Parathyroid adenoma (tissue), 2 donors: ENCODE measurements around the gene BORCS5.

Experiments
- H2AFZ ChIP-seq: fragments of 300-600 bp; sonication (generic); one replicate; pipeline ENCODE4 v1.7.0; 2017; ENCODE audit warnings: antibody characterized with exemption, mild to moderate bottlenecking
- H3K27ac ChIP-seq: fragments of 300-600 bp; sonication (generic); one replicate; pipeline ENCODE4 v1.7.0; 2017
- H3K27me3 ChIP-seq: fragments of 300-600 bp; sonication (generic); one replicate; pipeline ENCODE4 v1.7.0; 2017; ENCODE audit warnings: low read length; ENCODE audit not compliant: control insufficient read depth, insufficient read depth
- H3K36me3 ChIP-seq: fragments of 300-600 bp; sonication (generic); one replicate; pipeline ENCODE4 v1.7.0; 2017; ENCODE audit warnings: low read length; ENCODE audit not compliant: control insufficient read depth, insufficient read depth
- H3K4me1 ChIP-seq: fragments of 300-600 bp; sonication (generic); one replicate; pipeline ENCODE4 v1.7.0; 2017; ENCODE audit warnings: control low read depth
- H3K4me2 ChIP-seq: fragments of 300-600 bp; sonication (generic); one replicate; pipeline ENCODE4 v1.7.0; 2017; ENCODE audit warnings: low read length
- H3K4me3 ChIP-seq: fragments of 300-600 bp; sonication (generic); one replicate; pipeline ENCODE4 v1.7.0; 2017; ENCODE audit warnings: low read depth, low read length
- H3K79me2 ChIP-seq: fragments of 300-600 bp; sonication (generic); one replicate; pipeline ENCODE4 v1.7.0; 2017; ENCODE audit warnings: control low read depth
- H3K9ac ChIP-seq: fragments of 300-600 bp; sonication (generic); one replicate; pipeline ENCODE4 v1.7.0; 2017; ENCODE audit warnings: mild to moderate bottlenecking
- H3K9me3 ChIP-seq: fragments of 300-600 bp; sonication (generic); one replicate; pipeline ENCODE4 v1.7.0; 2017; ENCODE audit warnings: low read length; ENCODE audit not compliant: control insufficient read depth
- CTCF ChIP-seq: fragments of 300-600 bp; sonication (generic); IDR thresholded peaks from one replicate; pipeline ENCODE4 v1.7.0; 2017; ENCODE audit warnings: antibody characterized with exemption, mild to moderate bottlenecking
- donor health status: primary hyperparathyroidism.

Gene BORCS5

GRCh38 chr12:12387501-12387900, 30.6 kb downstream of the BORCS5 start:
- H3K4me1 ChIP-seq, result peaks cover 4% of the 10 kb centered on the region
- no peak for TF ChIP-seq CTCF
- no peaks in the 10 kb centered on the region for H3K36me3 ChIP-seq
- H3K4me3 ChIP-seq, result no peak overlapping the region
- peaks cover 13% of the 10 kb centered on the region for H3K79me2 ChIP-seq
- H3K9me3 ChIP-seq, result no peaks in the 10 kb centered on the region
- H2AFZ ChIP-seq, result no peak overlapping the region
- no peak overlapping the region for H3K27ac ChIP-seq
- no peak overlapping the region for H3K9ac ChIP-seq
- no peaks in the 10 kb centered on the region for H3K27me3 ChIP-seq
- H3K4me2 ChIP-seq, result no peak overlapping the region

GRCh38 chr12:12392413-12392812, 35.5 kb downstream of the BORCS5 start:
- Histone ChIP-seq H3K9me3 (no peaks in the 10 kb centered on the region), H3K27me3 (no peaks in the 10 kb centered on the region), H3K36me3 (no peaks in the 10 kb centered on the region), H2AFZ (no peak overlapping the region), H3K4me2 (no peak overlapping the region), H3K79me2 (peaks cover 6% of the 10 kb centered on the region), H3K4me3 (no peak overlapping the region), H3K9ac (no peak overlapping the region), H3K4me1 (peaks cover 4% of the 10 kb centered on the region), H3K27ac (no peak overlapping the region)
- no peak for TF ChIP-seq CTCF

DNA sequence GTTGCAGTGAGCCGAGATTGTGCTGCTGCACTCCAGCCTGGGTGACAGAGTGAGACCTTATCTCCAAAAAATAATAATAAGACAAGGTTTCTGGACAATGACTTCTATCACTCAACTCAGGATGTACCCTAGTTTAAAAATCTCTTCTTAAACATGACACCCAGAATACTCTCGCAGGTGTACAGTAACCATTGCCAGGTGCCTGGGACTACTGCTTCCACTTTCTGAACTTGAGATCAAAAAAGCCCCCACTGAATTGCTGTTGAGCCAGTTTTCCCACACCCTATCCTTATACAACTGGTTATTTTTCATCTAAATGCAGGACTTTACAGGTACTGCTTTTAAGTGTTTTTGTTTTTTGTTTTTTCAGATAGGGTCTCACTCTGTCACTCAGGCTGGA, 36.3 kb downstream of the BORCS5 start:
- no peak overlapping the region for H3K27ac ChIP-seq
- peaks cover 6% of the 10 kb centered on the region for H3K79me2 ChIP-seq
- H3K4me3 ChIP-seq, result no peak overlapping the region
- H2AFZ ChIP-seq, result no peak overlapping the region
- H3K36me3 ChIP-seq, result no peaks in the 10 kb centered on the region
- H3K4me2 ChIP-seq, result no peak overlapping the region
- no peaks in the 10 kb centered on the region for H3K4me1 ChIP-seq
- TF ChIP-seq CTCF, result no peak
- no peak overlapping the region for H3K9ac ChIP-seq
- H3K9me3 ChIP-seq, result no peaks in the 10 kb centered on the region
- no peaks in the 10 kb centered on the region for H3K27me3 ChIP-seq

- H3K4me2 ChIP-seq, result no peak overlapping the region
- no peak overlapping the region for H3K9ac ChIP-seq
- H3K36me3 ChIP-seq, result no peaks in the 10 kb centered on the region
- no peaks in the 10 kb centered on the region for H3K9me3 ChIP-seq
- no peak overlapping the region for H2AFZ ChIP-seq
- no peaks in the 10 kb centered on the region for H3K4me1 ChIP-seq
- H3K79me2 ChIP-seq, result no peaks in the 10 kb centered on the region
- no peaks in the 10 kb centered on the region for H3K27me3 ChIP-seq
- H3K4me3 ChIP-seq, result no peak overlapping the region
- no peak overlapping the region for H3K27ac ChIP-seq
- no peak for TF ChIP-seq CTCF
Observed at GRCh38 chr12:12396694-12397093, 39.8 kb downstream of the BORCS5 start.

- Histone ChIP-seq H3K4me1 (no peaks in the 10 kb centered on the region), H2AFZ (no peak overlapping the region), H3K4me2 (no peak overlapping the region), H3K27me3 (no peaks in the 10 kb centered on the region), H3K36me3 (no peaks in the 10 kb centered on the region), H3K79me2 (no peaks in the 10 kb centered on the region), H3K4me3 (no peak overlapping the region), H3K27ac (no peak overlapping the region), H3K9ac (no peak overlapping the region), H3K9me3 (no peaks in the 10 kb centered on the region)
- no peak for TF ChIP-seq CTCF
Observed at GRCh38 chr12:12397184-12397583, 40.3 kb downstream of the BORCS5 start.
